ENCODE data around the gene CHST6.

- TF ChIP-seq CTCF (IDR thresholded peaks at IDR 0.05) (no peak), POLR2A (IDR thresholded peaks at IDR 0.05) (no peak)
Measured at GRCh38 chr16:75532142-75532765, 37.0 kb upstream of the CHST6 start.
